Stimulated activated CD4-positive, alpha-beta T cell treated with anti-CD3 and anti-CD28 coated beads, Interleukin-15, amount 100 ng/mL, for 1 hour (primary cell): ENCODE measurements around the gene TP63.
"Not testable (repeated sequence)": the region's sequence is repeated elsewhere in the genome, so short reads cannot be mapped to it uniquely, and the experiment has no call there.

Experiments used
- DNase-seq, 2 donors: peaks; one replicate each; pipeline ENCODE4 v3.0.0-alpha.2; 2020; ENCODE audit warnings: low read depth in 1 of 2, low spot score in 1 of 2

TP63 gene

DNA sequence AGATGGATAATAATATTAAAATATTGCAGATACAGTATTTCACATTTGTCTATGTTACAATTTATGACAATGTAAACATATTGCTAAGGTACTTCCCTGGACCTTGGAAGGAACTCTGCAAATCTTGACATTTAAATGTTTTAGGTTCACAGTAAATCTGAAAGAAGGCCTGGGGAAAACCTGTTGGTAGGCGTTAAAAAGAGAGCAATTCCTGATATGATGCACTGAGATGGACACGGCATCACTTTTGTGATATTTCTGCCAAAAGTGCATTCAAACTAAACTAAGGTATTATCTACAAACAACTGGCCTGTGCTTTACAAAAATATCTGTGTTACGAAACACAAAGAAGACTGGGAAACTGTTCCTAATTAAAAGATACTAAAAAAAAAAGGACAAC is 6.1 kb upstream of the TP63 start:
- DNase-seq, result no peak

GRCh38 chr3:189625572-189625971 is 5.6 kb upstream of the TP63 start:
- DNase-seq, result no peak

- no peak for DNase-seq
These were observed 4.9 kb upstream of the TP63 start for GRCh38 chr3:189626286-189626685.

DNA sequence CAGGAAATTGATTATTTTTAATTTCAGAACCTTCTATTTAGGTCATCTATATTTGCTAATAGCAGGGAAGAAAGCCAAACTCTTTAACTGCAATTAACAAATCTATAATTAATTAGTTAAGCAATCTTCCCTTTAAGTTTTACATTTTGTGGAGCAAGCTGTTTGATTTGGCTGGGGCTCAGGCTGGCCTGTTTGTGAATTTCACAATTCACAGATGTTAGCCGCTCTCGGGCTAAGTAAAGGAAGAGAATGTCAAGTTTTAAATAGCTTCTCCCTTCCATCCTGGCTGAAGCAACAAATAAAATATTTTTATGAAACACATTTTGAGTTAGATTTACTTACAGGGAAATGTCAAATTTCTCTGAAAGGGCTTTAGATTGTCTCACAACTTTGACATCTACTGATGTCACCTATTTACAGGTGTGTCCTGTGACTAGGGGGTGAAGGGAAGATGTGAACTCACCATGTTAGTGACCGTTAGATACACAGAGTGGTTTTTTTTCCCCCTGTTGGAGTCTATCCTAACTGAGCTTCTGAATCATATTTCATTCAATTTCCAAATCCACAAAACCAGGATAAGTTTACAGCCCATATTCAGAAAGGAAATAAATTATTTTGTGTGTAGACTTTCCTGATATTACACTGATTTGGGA is 1.3 kb upstream of the TP63 start:
- DNase-seq, result no peak

DNA sequence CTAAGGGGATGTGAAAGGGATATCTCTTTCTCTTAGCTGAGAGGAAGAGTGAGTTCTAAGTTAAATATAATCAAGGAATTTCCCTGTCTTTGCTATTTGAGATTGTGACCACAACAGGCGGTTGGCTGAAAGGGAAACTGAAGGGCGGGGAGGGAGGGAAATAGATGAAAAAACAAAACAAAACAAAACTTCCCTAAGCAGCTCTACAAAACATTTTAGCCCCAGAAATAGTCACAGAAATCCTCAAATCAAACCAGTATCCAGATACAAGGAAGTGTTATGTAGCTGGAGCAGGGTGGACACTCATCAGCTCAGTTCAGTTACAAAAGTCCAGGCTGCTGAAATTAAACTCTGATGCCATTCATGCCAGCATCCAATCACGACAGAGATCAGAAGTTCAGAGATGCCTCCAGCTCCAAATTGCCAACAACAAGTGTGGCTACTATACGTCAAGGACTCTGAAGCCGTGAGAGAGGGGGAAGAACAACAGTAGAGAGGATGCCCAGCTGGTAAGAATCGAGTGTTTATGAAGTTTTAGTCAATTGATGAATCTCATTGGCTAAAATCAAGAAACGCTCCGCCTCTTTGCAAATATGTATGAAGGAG is 319 bp upstream of the TP63 start:
- no peak for DNase-seq

GRCh38 chr3:189631409-189631808 is 220 bp downstream of the TP63 start:
- no peak for DNase-seq

DNA sequence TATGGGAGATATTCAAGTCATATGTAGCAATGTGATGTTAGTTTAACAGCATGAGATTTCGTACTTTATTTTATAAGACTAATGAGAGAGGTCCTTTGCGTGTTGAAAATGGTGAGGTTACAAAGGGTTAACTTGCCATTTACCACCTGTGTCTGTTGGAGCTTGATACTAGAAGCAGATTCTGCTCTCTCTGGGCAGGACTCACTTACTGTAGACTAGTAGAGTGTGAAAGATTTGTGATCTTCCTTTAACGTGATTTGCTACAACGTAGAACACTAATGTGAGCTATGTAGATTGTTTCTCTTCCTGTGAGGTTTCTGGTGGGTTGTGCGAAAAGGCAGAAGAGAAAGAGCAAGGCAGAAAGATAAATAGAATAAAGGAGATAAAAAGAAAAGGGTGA is 1.1 kb downstream of the TP63 start:
- DNase-seq, result no peak

GRCh38 chr3:189635339-189635738 is 4.2 kb downstream of the TP63 start:
- DNase-seq, result no peak

- no peak for DNase-seq
These were observed 4.9 kb downstream of the TP63 start for GRCh38 chr3:189636048-189636447.

DNA sequence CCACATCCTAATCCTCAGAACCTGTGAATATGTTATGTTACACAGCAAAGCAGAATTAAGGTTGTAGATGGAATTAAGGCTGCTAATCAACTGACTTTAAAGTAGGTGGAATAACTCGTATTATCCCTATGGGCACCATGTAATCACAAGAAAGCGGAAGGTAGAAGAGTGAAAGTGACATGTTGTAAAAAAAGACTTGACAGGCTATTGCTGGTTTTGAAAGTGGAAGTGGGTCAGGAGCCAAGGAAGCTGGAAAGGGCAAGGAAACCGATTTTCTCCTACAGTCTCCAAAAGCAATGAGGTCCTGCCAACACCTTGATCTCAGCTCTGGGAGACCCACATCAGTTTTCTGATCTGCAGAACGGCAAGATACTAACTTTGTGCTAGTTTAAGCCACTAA is 6.6 kb downstream of the TP63 start:
- no peak for DNase-seq

GRCh38 chr3:189638276-189639031 is 7.3 kb downstream of the TP63 start:
- no peak for DNase-seq

DNA sequence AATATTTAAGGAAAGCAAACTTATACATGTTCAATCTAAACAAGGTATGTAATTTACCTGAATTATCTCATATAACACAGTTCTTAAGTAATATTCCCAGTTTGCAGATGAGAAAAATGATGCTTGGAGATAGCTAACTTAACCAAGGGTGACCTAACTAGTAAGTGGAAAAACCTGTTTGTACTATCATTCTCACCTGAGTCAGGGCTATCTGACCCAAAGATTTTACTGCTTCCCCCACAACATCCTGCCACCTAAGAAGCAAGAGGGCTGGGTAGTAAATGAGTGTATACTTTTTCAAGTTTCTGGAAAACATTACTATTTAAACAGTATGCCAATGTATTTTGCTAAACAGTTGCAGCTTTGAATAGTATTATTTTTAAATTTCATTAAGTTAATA is 10.6 kb downstream of the TP63 start:
- no peak for DNase-seq

GRCh38 chr3:189646853-189647542 is 15.8 kb downstream of the TP63 start:
- DNase-seq, result no peak

DNA sequence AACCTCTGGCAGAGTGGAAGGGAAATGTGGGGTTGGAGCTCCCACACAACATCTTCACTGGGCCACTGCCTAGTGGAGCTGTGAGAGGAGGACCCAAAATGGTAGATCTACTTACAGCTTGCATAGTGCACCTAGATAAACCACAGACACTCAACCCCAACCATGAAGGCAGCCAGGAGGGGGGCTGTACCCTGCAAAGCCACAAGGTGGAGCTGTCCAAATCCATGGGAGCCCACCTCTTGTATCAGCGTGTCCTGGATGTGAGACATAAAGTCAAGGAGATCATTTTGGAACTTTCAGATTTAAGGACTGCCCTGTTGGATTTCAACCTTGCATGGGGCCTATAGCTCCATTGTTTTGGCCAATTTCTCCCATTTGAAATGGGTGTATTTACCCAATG is 20.9 kb downstream of the TP63 start:
- DNase-seq, result no peak

- DNase-seq, result no peak
These were observed 24.4 kb downstream of the TP63 start for GRCh38 chr3:189655617-189656016.

- no peak for DNase-seq
These were observed 28.4 kb downstream of the TP63 start for GRCh38 chr3:189659571-189659970.

- DNase-seq, result no peak
These were observed 33.1 kb downstream of the TP63 start for GRCh38 chr3:189664311-189664710.

DNA sequence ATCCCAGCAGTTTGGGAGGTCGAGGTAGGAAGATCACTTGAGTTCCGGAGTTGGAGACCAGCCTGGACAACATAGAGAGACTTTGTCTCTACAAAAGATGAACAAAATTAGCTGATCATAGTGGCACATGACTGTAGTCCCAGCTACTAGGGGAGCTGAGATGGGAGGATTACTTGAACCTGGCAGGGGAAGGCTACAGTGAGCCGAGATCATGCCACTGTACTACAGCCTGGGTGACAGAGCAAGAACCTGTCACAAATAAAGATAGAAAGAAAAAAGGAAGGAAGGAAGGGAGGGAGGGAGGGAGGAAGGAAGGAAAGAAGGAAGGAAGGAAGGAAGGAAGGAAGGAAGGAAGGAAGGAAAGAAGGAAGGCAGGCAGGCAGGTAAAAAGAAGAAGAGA is 41.2 kb downstream of the TP63 start:
- DNase-seq, result not testable (repeated sequence)

GRCh38 chr3:189673535-189673934 is 42.3 kb downstream of the TP63 start:
- no peak for DNase-seq

DNA sequence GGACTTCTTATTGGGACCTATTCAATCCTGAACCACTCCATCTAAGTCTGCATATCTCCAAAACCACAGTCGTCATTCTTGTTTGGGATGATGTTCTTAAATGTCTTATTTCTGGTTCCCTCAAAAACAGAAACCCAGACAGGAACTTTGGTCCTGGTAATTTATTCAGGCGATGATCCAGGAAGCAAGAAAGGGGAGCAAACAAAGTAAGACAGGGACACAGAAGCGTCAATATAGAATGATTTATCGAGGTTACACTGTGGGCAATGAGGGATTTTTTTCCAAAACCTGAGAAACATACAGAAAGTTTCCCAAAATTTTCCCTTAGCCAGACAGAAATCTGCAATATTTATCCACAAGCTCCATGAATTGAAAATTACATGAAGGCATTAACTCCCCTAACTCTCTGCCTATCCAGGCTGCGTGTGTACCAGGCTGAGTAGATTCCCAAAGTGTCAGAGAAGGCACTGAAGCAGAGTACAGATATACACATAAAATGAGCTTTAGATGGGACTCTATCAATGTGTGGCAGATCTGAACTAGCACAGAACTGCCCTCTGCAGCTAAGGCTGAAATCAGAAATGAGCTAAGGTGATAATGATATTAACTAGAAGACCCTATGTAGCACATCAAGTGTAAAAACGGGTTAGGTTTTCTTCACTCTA is 43.2 kb downstream of the TP63 start:
- DNase-seq, result no peak

GRCh38 chr3:189677667-189678066 is 46.5 kb downstream of the TP63 start:
- no peak for DNase-seq
